ENCODE data around the gene SETD3.
"Not testable (repeated sequence)": the region's sequence is repeated elsewhere in the genome, so short reads cannot be mapped to it uniquely, and the experiment has no call there.

Gene SETD3

DNA sequence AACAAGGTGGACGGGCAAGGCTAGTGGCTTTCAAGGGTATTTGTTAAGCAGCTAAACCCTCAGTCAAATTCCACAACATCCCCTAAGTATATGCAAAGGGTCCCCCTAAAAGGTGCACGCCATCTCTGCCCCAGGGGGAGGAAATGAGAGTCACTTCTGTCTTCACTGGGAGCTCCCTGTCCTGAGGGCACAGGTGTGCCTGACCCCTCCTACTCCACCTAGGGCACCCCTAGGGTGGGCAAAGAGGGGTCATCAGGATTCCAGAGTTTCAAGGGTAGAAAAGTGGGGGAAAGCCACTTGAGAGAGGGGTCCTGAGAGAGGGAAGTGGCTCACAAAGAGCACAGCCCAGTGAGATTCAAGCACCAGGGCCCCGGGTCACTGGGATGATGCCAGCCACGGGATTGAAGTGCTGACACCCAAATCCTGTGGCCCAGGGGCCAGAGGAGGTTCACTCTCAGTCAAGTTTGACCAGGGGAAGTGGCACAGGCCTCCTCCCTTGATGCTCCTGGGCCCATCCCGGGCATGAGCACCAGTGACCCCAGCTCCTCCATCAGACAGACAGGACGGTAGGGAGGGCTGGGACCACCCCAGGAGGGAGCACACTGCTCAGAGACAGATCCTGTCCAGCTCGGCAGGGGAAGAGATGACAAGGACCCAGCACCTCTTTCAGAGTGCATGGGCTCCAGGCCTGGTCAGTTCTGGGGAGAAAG is 126.3 kb downstream of the SETD3 start:
- DNase-seq = no peak

DNA sequence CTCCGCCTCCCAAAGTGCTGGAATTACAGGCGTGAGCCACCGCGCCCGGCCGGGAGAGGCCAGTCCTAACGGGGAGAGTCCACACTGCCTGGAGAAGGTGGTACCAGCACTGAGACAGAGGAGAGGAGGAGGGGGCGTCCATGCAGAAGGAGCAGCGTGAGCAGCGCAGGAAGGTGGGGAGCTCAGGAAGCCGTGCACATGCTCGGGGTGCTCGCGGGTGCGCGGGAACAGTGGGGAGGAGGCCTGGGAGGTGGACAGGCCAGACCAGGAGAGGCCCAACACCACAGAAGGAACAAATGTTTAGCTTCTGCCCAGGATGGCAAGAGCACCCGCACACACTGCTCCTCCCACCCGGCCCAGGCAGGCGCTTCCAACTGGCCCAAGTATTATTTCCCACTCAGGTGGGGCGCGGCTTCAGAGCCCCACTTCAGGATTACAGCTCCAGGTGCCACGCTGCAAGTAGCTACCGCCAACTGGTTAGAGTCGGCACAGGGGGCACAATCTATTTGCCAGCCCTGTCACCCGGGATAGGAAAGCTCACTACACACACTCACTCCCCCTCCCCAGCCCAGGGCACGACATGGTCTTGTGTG is 127.9 kb downstream of the SETD3 start:
- no peak for DNase-seq

DNA sequence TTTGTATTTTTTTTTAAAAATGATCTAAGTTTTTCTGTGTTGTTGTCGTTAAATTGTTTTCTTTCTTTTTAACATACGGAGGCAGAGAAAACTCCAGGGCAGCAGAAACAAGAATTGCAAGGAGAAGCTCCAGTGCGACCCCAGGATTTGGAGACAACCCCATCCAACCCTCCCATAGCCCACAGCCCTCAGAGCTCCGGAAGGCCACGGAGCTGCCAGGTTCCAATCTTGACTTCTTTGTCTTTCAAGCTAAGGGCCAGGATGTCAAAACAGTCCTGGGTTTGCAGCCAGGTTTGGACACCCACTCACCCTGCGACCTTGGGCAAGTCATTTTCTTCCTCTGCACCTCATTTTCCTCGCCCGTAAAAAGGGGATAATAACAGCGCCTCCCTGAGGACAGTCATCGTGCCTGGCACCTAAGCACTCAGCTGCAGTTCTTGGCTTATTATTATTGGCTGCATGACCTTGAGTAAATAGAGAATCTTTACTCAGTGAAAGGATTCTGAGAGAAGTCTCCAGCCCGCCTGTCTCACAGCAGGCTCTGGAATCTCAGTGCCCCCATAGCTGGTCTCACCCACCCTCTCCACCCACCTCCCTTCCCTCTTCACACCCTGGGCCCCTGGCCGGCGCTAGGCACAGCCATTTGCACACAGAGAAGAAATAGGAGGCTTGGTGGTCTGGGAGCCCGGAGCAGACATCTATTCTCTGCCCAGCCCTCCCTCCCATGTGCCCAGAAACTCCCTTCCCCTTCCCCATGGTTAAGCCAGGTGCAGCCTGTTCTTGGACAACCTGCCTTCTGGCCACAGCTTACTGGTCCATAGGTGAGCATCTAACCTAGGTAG is 129.3 kb downstream of the SETD3 start:
- no peak for DNase-seq

DNA sequence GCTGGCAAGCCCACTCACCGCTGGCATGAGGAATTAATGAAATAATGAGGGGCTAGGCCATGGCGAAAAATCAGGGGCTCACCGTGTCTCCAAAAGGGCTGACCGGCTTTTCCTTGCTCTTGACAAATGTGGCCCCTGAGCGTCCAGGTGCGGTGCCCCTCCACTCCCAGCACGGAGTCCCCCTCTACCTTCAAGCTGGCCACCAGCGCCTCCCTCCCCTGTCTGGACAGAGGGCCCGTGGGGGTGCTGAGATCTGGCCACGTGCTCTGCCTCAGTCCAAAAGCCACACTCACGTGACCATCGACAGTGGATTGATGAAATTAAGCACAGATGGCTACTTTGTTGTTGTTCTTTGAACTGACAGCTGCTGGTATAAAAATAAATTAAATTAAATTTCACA is 129.9 kb downstream of the SETD3 start:
- DNase-seq = no peak

DNA sequence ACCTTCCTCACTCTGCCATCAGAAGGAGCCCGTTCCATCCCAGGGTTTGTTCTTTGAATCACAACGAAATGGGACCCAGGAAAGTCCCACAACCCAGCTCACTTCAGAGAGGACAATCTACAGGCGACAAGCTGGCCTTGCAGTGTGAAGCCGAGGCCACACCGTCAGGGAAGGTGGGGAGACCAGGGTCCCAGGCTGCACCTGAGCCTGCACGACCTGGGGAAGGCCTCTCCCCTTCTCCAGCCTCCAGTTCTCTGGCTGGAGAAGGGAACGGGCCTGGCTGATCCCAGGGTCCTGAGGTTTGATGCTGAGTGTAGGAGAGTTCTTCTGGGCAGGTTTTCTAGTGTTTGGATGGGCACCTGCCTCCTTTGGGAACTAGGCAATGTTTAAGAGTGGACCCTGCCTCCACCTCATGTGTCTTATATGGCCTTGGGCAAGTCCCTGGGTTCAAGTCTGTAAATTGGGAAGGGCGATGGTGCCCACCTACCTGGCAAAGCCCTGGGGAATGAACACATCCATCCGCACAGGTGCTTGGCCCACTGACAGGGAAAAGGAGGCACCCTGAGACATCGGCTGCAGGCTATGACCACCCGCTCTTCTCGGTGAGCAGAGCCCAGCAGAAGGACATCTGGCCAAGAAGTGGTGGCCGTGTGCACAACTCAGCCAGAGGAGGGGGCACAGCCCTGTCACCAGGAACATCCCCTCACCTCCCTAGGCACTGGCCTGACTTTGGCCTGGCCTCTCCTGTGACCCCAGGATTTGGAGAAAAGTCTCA is 130.8 kb downstream of the SETD3 start:
- no peak for DNase-seq

DNA sequence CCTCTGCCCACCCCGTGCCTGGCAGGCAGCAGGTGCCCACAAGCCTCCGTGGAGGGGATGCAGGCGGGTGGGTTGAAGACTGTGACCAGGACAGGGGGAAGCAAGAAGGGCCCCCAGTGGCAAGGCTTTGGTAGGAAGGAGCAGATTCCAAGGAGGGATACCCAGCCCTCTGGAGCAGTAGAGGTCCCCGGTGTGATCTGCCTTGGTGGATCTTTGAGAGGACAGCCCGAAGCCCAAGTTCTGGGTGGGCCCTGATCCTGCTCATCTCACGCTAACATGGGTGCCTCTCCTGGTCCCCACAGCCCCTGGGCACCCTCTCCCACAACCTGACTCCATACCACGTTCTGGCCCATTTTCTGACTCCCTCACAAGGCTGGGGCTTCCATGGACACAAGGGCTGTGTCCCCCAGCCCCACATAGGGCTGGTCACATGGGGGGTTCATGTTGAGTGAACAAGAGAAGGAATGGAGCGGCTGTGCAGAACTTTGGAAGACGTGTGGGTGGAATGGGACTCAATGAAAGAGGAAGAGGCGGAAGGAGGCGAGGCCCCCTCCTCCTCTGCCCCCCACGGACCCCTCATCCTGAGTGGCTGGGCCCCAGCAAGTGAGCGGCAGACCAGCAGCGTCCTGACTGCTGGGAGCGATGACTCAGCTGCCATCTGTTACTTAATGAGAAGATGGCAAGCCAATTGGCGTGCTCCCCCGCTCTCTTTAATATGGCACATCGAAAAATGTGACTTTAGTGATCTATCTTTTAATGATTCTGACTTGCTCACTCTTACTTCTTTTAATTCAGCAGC is 131.6 kb downstream of the SETD3 start:
- DNase-seq = no peak

DNA sequence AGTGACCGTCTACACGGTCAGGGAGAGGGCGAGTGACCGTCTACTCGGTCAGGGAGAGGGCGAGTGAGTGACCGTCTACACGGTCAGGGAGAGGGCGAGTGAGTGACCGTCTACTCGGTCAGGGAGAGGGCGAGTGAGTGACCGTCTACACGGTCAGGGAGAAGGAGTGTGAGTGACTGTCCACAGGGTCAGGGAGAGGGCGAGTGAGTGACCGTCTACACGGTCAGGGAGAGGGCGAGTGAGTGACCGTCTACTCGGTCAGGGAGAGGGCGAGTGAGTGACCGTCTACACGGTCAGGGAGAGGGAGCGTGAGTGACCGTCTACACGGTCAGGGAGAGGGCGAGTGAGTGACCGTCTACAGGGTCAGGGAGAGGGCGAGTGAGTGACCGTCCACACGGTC is 132.4 kb downstream of the SETD3 start:
- not testable (repeated sequence) for DNase-seq

Measured in femur (tissue), 1 donor.